ENCODE measurements around the gene CACNA1I. TPM values are rescaled to one million over a fixed set of nuclear protein-coding genes. Genes with fewer than 3 reads are reported as not detected.

CACNA1I gene
- total and polyA plus RNA-seq, 9 donors = 0.02 to 0.23 (median 0.09) TPM; not detected in 1

GRCh38 chr22:39638958-39639357 is 68.4 kb downstream of the CACNA1I start:
- no peak for DNase-seq
- 74 to 86% (median 80%) methylated on average over 2 of the region's 2 CpGs for WGBS, 3 donors
- no peak for TF ChIP-seq POLR2A (IDR thresholded peaks at IDR 0.05)
- TF ChIP-seq CTCF (IDR thresholded peaks at IDR 0.05) = no peak
- no peak for TF ChIP-seq EP300 (IDR thresholded peaks at IDR 0.05)
- H3K36me3 ChIP-seq = no peaks in the 10 kb centered on the region
- H3K9me3 ChIP-seq = no peaks in the 10 kb centered on the region
- H3K27me3 ChIP-seq = no peaks in the 10 kb centered on the region
- intact Hi-C loops (cut with DNase I) = no loop called here
- no peak overlapping the region for H3K27ac ChIP-seq
- H3K4me3 ChIP-seq = no peak overlapping the region
- no peaks in the 10 kb centered on the region for H3K4me1 ChIP-seq (ENCODE audit: insufficient read depth)

- intact Hi-C loops (cut with DNase I) = no loop called here
- H3K4me1 ChIP-seq (ENCODE audit: insufficient read depth) = no peaks in the 10 kb centered on the region
- WGBS, 3 donors = 79 to 85% (median 84%) methylated on average over 9 of the region's 9 CpGs
- no peaks in the 10 kb centered on the region for H3K36me3 ChIP-seq
- no peak overlapping the region for H3K4me3 ChIP-seq
- H3K9me3 ChIP-seq = no peaks in the 10 kb centered on the region
- DNase-seq = no peak
- no peaks in the 10 kb centered on the region for H3K27me3 ChIP-seq
- H3K27ac ChIP-seq = no peak overlapping the region
- TF ChIP-seq CTCF (IDR thresholded peaks at IDR 0.05) (no peak), EP300 (IDR thresholded peaks at IDR 0.05) (no peak), POLR2A (IDR thresholded peaks at IDR 0.05) (no peak)
These were observed 71.2 kb downstream of the CACNA1I start for GRCh38 chr22:39641660-39642310.

- 62 to 67% (median 64%) methylated on average over 9 of the region's 9 CpGs for WGBS, 3 donors
- Histone ChIP-seq H3K4me1 (ENCODE audit: insufficient read depth) (no peaks in the 10 kb centered on the region), H3K36me3 (no peaks in the 10 kb centered on the region), H3K4me3 (no peak overlapping the region), H3K9me3 (no peaks in the 10 kb centered on the region), H3K27me3 (no peaks in the 10 kb centered on the region), H3K27ac (no peak overlapping the region)
- TF ChIP-seq POLR2A (IDR thresholded peaks at IDR 0.05) (no peak), EP300 (IDR thresholded peaks at IDR 0.05) (no peak), CTCF (IDR thresholded peaks at IDR 0.05) (no peak)
- no peak for DNase-seq
- intact Hi-C loops (cut with DNase I) = no loop called here
These were observed 72.9 kb downstream of the CACNA1I start for GRCh38 chr22:39643311-39644083.

- TF ChIP-seq CTCF (IDR thresholded peaks at IDR 0.05) (no peak), EP300 (IDR thresholded peaks at IDR 0.05) (no peak), POLR2A (IDR thresholded peaks at IDR 0.05) (no peak)
- intact Hi-C loops (cut with DNase I) = no loop called here
- 50 to 62% (median 56%) methylated on average over 6 of the region's 6 CpGs for WGBS, 3 donors
These were observed 75.0 kb downstream of the CACNA1I start for GRCh38 chr22:39645532-39645931.

More at GRCh38 chr22:39645532-39645931, 75.0 kb downstream of the CACNA1I start:
- H3K27me3 ChIP-seq = no peaks in the 10 kb centered on the region
- H3K4me1 ChIP-seq (ENCODE audit: insufficient read depth) = no peaks in the 10 kb centered on the region
- no peak overlapping the region for H3K4me3 ChIP-seq
- no peaks in the 10 kb centered on the region for H3K9me3 ChIP-seq
- no peaks in the 10 kb centered on the region for H3K36me3 ChIP-seq
- H3K27ac ChIP-seq = no peak overlapping the region
- DNase-seq = no peak
